ENCODE results near the gene IL17RE. TPM values are rescaled to one million over a fixed set of nuclear protein-coding genes. Genes with fewer than 3 reads are reported as not detected.

Gene IL17RE
- total and polyA plus RNA-seq, 2 of the 13 experiments (the other 11 are each of a cell fraction or from before 2014, with no cell fraction given): 14.5 to 24.1 TPM

DNA sequence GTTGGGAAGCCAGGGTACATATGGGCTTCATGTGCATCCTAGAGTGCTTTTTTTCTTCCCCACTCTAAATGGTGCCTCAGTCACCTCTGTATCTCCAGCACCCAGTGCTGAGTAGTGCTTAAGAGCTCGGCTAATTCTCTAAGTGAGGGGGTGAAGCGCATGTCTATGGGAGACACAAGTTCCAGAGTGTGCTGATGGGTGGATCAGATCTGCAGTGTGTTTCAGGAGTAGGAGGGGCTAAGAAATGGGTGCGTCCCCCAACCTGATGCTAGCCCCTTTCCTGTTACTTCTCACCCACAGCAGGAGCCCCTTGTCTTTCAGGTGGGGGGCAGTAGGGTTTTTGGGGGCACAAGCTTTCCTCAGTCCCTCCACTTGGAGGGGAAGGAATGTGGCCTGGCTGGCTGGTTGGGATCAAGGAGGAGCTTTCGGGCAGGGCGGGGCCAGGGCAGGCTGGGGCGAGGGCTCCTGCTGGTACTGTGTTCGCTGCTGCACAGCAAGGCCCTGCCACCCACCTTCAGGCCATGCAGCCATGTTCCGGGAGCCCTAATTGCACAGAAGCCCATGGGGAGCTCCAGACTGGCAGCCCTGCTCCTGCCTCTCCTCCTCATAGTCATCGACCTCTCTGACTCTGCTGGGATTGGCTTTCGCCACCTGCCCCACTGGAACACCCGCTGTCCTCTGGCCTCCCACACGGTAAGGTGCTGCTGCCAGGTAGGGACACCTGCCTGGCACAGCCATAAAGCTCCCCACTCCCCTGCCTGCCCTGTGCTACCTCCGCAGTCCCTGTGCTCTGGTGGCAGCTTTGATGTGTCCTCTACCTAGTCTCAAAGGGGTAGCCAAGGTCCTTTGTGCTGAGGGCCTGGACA is at the start of gene IL17RE (continued):
- TF ChIP-seq, protein P1, sequence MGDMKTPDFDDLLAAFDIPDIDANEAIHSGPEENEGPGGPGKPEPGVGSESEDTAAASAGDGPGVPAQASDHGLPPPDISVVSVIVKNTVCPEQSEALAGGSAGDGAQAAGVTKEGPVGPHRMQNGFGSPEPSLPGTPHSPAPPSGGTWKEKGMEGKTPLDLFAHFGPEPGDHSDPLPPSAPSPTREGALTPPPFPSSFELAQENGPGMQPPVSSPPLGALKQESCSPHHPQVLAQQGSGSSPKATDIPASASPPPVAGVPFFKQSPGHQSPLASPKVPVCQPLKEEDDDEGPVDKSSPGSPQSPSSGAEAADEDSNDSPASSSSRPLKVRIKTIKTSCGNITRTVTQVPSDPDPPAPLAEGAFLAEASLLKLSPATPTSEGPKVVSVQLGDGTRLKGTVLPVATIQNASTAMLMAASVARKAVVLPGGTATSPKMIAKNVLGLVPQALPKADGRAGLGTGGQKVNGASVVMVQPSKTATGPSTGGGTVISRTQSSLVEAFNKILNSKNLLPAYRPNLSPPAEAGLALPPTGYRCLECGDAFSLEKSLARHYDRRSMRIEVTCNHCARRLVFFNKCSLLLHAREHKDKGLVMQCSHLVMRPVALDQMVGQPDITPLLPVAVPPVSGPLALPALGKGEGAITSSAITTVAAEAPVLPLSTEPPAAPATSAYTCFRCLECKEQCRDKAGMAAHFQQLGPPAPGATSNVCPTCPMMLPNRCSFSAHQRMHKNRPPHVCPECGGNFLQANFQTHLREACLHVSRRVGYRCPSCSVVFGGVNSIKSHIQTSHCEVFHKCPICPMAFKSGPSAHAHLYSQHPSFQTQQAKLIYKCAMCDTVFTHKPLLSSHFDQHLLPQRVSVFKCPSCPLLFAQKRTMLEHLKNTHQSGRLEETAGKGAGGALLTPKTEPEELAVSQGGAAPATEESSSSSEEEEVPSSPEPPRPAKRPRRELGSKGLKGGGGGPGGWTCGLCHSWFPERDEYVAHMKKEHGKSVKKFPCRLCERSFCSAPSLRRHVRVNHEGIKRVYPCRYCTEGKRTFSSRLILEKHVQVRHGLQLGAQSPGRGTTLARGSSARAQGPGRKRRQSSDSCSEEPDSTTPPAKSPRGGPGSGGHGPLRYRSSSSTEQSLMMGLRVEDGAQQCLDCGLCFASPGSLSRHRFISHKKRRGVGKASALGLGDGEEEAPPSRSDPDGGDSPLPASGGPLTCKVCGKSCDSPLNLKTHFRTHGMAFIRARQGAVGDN (CRISPR knock-in tag; IDR thresholded peaks at IDR 0.05): peak; percentile 90
- TF ChIP-seq ASH2L (IDR thresholded peaks at IDR 0.05; ENCODE audit: insufficient read length, low read depth, low read length) (no peak), CEBPG (CRISPR knock-in tag; IDR thresholded peaks at IDR 0.05) (no peak; the same call in 1 of the 2 replicates), POLR2AphosphoS5 (IDR thresholded peaks at IDR 0.05; ENCODE audit: low read depth, low read length) (peak; percentile 51; the same call in 1 of the 2 replicates), RBM39 (IDR thresholded peaks at IDR 0.05; ENCODE audit: low read depth, low read length, poor library complexity, severe bottlenecking) (no peak), ZFP36 (IDR thresholded peaks at IDR 0.05; ENCODE audit: borderline replicate concordance, low read depth, low read length, partially characterized antibody) (no peak), ZNF550 (CRISPR knock-in tag; IDR thresholded peaks at IDR 0.05; ENCODE audit: borderline replicate concordance) (0 out of 2 replicates have a peak, but pooled peaks have one; percentile 8), FLYWCH1 (CRISPR knock-in tag; IDR thresholded peaks at IDR 0.05) (no peak)
- TF ChIP-seq, protein P2, sequence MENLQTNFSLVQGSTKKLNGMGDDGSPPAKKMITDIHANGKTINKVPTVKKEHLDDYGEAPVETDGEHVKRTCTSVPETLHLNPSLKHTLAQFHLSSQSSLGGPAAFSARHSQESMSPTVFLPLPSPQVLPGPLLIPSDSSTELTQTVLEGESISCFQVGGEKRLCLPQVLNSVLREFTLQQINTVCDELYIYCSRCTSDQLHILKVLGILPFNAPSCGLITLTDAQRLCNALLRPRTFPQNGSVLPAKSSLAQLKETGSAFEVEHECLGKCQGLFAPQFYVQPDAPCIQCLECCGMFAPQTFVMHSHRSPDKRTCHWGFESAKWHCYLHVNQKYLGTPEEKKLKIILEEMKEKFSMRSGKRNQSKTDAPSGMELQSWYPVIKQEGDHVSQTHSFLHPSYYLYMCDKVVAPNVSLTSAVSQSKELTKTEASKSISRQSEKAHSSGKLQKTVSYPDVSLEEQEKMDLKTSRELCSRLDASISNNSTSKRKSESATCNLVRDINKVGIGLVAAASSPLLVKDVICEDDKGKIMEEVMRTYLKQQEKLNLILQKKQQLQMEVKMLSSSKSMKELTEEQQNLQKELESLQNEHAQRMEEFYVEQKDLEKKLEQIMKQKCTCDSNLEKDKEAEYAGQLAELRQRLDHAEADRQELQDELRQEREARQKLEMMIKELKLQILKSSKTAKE (CRISPR knock-in tag; IDR thresholded peaks at IDR 0.05; ENCODE audit: borderline replicate concordance): no peak
- TF ChIP-seq, protein P3, sequence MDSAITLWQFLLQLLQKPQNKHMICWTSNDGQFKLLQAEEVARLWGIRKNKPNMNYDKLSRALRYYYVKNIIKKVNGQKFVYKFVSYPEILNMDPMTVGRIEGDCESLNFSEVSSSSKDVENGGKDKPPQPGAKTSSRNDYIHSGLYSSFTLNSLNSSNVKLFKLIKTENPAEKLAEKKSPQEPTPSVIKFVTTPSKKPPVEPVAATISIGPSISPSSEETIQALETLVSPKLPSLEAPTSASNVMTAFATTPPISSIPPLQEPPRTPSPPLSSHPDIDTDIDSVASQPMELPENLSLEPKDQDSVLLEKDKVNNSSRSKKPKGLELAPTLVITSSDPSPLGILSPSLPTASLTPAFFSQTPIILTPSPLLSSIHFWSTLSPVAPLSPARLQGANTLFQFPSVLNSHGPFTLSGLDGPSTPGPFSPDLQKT (CRISPR knock-in tag; IDR thresholded peaks at IDR 0.05; ENCODE audit: borderline replicate concordance): no peak
- TF ChIP-seq, protein P4, sequence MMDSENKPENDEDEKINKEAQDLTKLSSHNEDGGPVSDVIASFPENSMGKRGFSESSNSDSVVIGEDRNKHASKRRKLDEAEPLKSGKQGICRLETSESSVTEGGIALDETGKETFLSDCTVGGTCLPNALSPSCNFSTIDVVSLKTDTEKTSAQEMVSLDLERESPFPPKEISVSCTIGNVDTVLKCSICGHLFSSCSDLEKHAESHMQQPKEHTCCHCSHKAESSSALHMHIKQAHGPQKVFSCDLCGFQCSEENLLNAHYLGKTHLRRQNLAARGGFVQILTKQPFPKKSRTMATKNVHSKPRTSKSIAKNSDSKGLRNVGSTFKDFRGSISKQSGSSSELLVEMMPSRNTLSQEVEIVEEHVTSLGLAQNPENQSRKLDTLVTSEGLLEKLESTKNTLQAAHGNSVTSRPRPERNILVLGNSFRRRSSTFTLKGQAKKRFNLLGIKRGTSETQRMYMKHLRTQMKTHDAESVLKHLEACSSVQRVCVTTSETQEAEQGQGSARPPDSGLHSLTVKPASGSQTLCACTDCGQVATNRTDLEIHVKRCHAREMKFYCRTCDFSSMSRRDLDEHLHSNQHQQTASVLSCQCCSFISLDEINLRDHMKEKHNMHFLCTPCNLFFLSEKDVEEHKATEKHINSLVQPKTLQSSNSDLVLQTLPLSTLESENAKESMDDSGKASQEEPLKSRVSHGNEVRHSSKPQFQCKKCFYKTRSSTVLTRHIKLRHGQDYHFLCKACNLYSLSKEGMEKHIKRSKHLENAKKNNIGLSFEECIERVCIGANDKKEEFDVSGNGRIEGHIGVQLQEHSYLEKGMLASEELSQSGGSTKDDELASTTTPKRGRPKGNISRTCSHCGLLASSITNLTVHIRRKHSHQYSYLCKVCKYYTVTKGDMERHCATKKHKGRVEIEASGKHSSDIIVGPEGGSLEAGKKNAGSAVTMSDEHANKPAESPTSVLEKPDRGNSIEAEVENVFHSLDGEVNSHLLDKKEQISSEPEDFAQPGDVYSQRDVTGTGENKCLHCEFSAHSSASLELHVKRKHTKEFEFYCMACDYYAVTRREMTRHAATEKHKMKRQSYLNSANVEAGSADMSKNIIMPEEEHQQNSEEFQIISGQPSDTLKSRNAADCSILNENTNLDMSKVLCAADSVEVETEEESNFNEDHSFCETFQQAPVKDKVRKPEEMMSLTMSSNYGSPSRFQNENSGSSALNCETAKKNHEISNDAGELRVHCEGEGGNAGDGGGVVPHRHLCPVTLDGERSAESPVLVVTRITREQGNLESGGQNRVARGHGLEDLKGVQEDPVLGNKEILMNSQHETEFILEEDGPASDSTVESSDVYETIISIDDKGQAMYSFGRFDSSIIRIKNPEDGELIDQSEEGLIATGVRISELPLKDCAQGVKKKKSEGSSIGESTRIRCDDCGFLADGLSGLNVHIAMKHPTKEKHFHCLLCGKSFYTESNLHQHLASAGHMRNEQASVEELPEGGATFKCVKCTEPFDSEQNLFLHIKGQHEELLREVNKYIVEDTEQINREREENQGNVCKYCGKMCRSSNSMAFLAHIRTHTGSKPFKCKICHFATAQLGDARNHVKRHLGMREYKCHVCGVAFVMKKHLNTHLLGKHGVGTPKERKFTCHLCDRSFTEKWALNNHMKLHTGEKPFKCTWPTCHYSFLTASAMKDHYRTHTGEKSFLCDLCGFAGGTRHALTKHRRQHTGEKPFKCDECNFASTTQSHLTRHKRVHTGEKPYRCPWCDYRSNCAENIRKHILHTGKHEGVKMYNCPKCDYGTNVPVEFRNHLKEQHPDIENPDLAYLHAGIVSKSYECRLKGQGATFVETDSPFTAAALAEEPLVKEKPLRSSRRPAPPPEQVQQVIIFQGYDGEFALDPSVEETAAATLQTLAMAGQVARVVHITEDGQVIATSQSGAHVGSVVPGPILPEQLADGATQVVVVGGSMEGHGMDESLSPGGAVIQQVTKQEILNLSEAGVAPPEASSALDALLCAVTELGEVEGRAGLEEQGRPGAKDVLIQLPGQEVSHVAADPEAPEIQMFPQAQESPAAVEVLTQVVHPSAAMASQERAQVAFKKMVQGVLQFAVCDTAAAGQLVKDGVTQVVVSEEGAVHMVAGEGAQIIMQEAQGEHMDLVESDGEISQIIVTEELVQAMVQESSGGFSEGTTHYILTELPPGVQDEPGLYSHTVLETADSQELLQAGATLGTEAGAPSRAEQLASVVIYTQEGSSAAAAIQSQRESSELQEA (CRISPR knock-in tag; IDR thresholded peaks at IDR 0.05; ENCODE audit: not compliant biosample characterization): no peak

All from HepG2 (cell line).